Vagina (tissue), 2 donors: ENCODE data around the gene MFAP2.

Experiments
- CTCF ChIP-seq, 3 experiments: fragments of 450-650 bp in 2 of 3; fragments of 200-600 bp in 1 of 3; sonication (generic) in 1 of 3; IDR thresholded peaks; one replicate each; pipeline ENCODE4 v1.5.1; 2017 to 2019; ENCODE audit warnings: antibody characterized with exemption in 3 of 3, mild to moderate bottlenecking in 2 of 3, moderate library complexity in 2 of 3
- POLR2A ChIP-seq, 2 donors: fragments of 450-650 bp; IDR thresholded peaks; one replicate each; pipeline ENCODE4 v1.6.1; 2017; ENCODE audit warnings: antibody characterized with exemption in 2 of 2, mild to moderate bottlenecking in 2 of 2, moderate library complexity in 2 of 2

- TF ChIP-seq CTCF (IDR thresholded peaks at IDR 0.05): no peak
- no peak for TF ChIP-seq POLR2A (IDR thresholded peaks at IDR 0.05)
These were observed 3.2 kb upstream of the MFAP2 start for GRCh38 chr1:16983649-16984048.
